ENCODE data around the gene ENGASE. TPM values are rescaled to one million over a fixed set of nuclear protein-coding genes. Genes with fewer than 3 reads are reported as not detected.
A peak's percentile ranks its signal among the peaks of the same experiment; 100 is the strongest.

ENGASE gene
- total and polyA plus RNA-seq, 9 of the 15 experiments (the other 6 are each of a cell fraction or from before 2014, with no cell fraction given), result 0.06 to 45.5 (median 13.9) TPM

DNA sequence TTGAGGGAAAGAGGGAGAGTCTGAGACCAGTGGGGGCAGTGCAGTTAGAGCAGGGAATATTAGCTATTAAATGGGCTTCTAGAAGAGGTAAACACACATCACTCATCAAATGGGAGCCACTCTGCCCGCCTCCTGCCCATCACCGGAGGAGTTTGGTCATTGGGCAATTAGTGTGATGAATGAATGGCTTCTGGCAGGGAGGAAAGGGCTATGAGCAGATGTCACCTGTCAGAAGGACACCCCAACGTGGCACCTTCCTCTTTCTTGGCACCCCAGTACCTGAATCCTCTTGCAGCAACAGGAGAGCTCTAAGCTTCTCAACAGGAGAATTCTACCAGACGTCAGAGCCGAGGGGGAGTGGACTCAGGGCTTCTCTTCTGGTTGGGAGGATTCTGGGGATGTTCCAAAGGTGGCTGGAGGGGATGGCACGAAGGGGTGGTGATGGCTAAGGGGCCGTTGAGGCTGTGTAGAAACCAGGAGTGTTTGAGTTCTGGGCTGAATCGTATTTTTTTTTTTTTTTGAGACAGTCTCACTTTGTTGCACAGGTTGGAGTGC, 39.6 kb upstream of the ENGASE start (continued):
- TF ChIP-seq SLC30A9 (CRISPR knock-in tag; IDR thresholded peaks at IDR 0.05), result no peak

- no peak overlapping the region for H3K4me2 ChIP-seq (ENCODE audit: insufficient read depth, low read length)
- H2AFZ ChIP-seq (ENCODE audit: low read depth, low read length), result no peak overlapping the region
- H3K4me1 ChIP-seq (replicated peaks in 1 of 2; ENCODE audit: control insufficient read depth in 2 of 2, insufficient read depth in 2 of 2, low read length in 2 of 2), result no peaks in the 10 kb centered on the region
- DNase-seq (ENCODE audit: extremely low read depth in 1 of 4, low spot score in 3 of 4), result peak in 1 of 4 experiments; percentile 2
- in situ Hi-C loops (cut with MboI), result no loop called here
- BruUV-seq (replicated peaks), result no TSS peak
- no peak overlapping the region for H3K4me3 ChIP-seq
- ChIA-PET POLR2A (no interaction called here), CTCF (ENCODE audit: low intra/inter-chr PET ratio) (no interaction called here)
- WGBS (ENCODE audit: insufficient coverage, low coverage, missing lambda C conversion rate), result 0% methylated on average over 6 of the region's 6 CpGs
- no peak for FAIRE-seq
- ATAC-seq, result no peak
- no peak overlapping the region for H3K9ac ChIP-seq (ENCODE audit: insufficient read depth in 1 of 2, low read depth in 2 of 2, low read length in 2 of 2)
- peaks cover 41 to 76% of the 10 kb centered on the region in 2 experiments for H3K27me3 ChIP-seq (ENCODE audit: control insufficient read depth in 2 of 2, insufficient read depth in 2 of 2, low read length in 2 of 2)
- intact Hi-C loops (cut with micrococcal nuclease), result no loop called here
- H4K20me1 ChIP-seq (replicated peaks; ENCODE audit: control insufficient read depth, insufficient read depth, low read length), result peaks cover 4% of the 10 kb centered on the region; the same call in 1 of the 2 replicates
- TF ChIP-seq PREB (CRISPR knock-in tag; IDR thresholded peaks at IDR 0.05) (no peak), FOXJ2 (tag; IDR thresholded peaks at IDR 0.05) (no peak), POLR2B (IDR thresholded peaks at IDR 0.05; ENCODE audit: low read depth, partially characterized antibody) (no peak), HEY1 (CRISPR knock-in tag; IDR thresholded peaks at IDR 0.05; ENCODE audit: borderline replicate concordance) (no peak), RFX7 (CRISPR knock-in tag; IDR thresholded peaks at IDR 0.05) (no peak), JUN (IDR thresholded peaks at IDR 0.05; ENCODE audit: borderline replicate concordance, low read depth, low read length) (no peak), JUN (CRISPR knock-in tag; IDR thresholded peaks at IDR 0.05; ENCODE audit: borderline replicate concordance) (no peak), KLF10 (CRISPR knock-in tag; IDR thresholded peaks at IDR 0.05) (no peak), NBN (IDR thresholded peaks at IDR 0.05; ENCODE audit: low read depth) (no peak), ZNF77 (CRISPR knock-in tag; IDR thresholded peaks at IDR 0.05) (no peak), ZFP91 (CRISPR knock-in tag; IDR thresholded peaks at IDR 0.05) (no peak), ZNF79 (CRISPR knock-in tag; IDR thresholded peaks at IDR 0.05; ENCODE audit: low read depth) (no peak), GABPA (tag; conservative IDR thresholded peaks at IDR 0.05; ENCODE audit: low read depth) (no peak), NUFIP1 (IDR thresholded peaks at IDR 0.05; ENCODE audit: partially characterized antibody) (no peak), ARNT (IDR thresholded peaks at IDR 0.05) (no peak)
- no peaks in the 10 kb centered on the region for H3K9me1 ChIP-seq (ENCODE audit: control insufficient read depth, insufficient read depth, low read length)
- no peaks in the 10 kb centered on the region for H3K79me2 ChIP-seq (ENCODE audit: control insufficient read depth, insufficient read depth, low read length)
- H3K36me3 ChIP-seq (ENCODE audit: control insufficient read depth, insufficient read depth, low read length), result no peaks in the 10 kb centered on the region
- H3K27ac ChIP-seq (ENCODE audit: extremely low read depth, low read depth, low read length), result no peak overlapping the region
- H3K9me3 ChIP-seq (replicated peaks; ENCODE audit: control insufficient read depth, insufficient read depth, low read depth, low read length), result no peaks in the 10 kb centered on the region
Measured at GRCh38 chr17:79035686-79036085, 38.9 kb upstream of the ENGASE start.
